Measurements from ENCODE around the gene RUVBL1. TPM values are rescaled to one million over a fixed set of nuclear protein-coding genes. Genes with fewer than 3 reads are reported as not detected.

Gene RUVBL1
- total and polyA plus RNA-seq, 2 of the 4 experiments (the other 2 are of a cell fraction): 68.7 to 83.3 TPM

DNA sequence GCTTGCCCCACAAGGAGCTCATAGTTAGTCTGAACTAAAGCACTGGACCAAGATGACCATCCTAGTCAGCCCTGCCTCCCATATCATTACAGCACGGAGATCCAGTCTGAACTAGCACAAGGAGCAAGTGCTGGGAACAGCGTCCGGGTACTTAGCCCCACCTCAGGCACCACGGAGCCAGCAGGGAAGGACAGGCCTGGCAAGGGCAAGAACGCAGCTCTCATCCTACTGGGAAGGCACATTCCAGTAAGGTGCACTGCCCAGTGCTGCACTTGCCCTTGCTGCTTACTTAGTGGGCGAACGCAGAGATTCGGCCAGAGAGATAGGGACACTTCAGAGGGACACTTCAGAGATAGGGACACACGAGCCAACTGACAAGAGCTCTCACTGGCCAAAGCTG, 43.8 kb downstream of the RUVBL1 start:
- Histone ChIP-seq H3K4me2 (ENCODE audit: low read depth, low read length) (0 out of 2 replicates have a peak overlapping the region, but pooled peaks have one; percentile 2), H3K9me1 (ENCODE audit: insufficient read depth, low read length) (peaks cover 28% of the 10 kb centered on the region), H3K9ac (ENCODE audit: low read depth, low read length) (no peak overlapping the region), H2BK15ac (ENCODE audit: low read depth, low read length) (peak overlapping the region; percentile 16; the same call in 2 of the 3 replicates), H3K4me3 (ENCODE audit: insufficient read depth, low read depth, low read length) (no peak overlapping the region), H2BK20ac (ENCODE audit: low read depth, low read length) (peak overlapping the region; percentile 81), H4K20me1 (ENCODE audit: insufficient read depth, low read length) (peaks cover 28% of the 10 kb centered on the region), H2AK5ac (ENCODE audit: low read depth, low read length) (peak overlapping the region; percentile 85), H4K5ac (ENCODE audit: low read depth, low read length) (peak overlapping the region; percentile 31), H3K27ac (ENCODE audit: insufficient read depth, low read length) (peak overlapping the region; percentile 59; the same call in 1 of the 2 replicates), H2BK5ac (ENCODE audit: low read depth, low read length, poor library complexity, severe bottlenecking) (peak overlapping the region; percentile 77), H3K23ac (ENCODE audit: low read depth, low read length) (peak overlapping the region; percentile 32; the same call in 1 of the 2 replicates), H4K91ac (ENCODE audit: insufficient read depth, low read depth, low read length) (peak overlapping the region; percentile 63), H3K9me3 (ENCODE audit: control insufficient read depth, insufficient read depth, low read length) (no peaks in the 10 kb centered on the region), H2AK9ac (replicated peaks; ENCODE audit: low read depth, low read length, poor library complexity) (no peak overlapping the region), H3K56ac (ENCODE audit: extremely low read depth, insufficient read depth, low read length) (no peak overlapping the region), H3K36me3 (ENCODE audit: control insufficient read depth, insufficient read depth, low read length) (peaks cover 3% of the 10 kb centered on the region; the same call in 1 of the 2 replicates), H3K4me1 (ENCODE audit: control insufficient read depth, insufficient read depth, low read length) (peaks cover 38% of the 10 kb centered on the region), H3K79me1 (ENCODE audit: low read depth in 1 of 2, low read length in 2 of 2) (peaks cover 5 to 40% of the 10 kb centered on the region in 2 experiments; a peak in 2 of 4 replicates), H3K4ac (ENCODE audit: low read depth, low read length) (peak overlapping the region; percentile 85), H2BK120ac (ENCODE audit: low read depth, low read length) (peak overlapping the region; percentile 74), H3K27me3 (ENCODE audit: control insufficient read depth, insufficient read depth, low read length) (no peaks in the 10 kb centered on the region), H3K14ac (replicated peaks; ENCODE audit: low read depth, low read length) (peak overlapping the region; percentile 75), H3K18ac (ENCODE audit: low read depth, low read length) (peak overlapping the region; percentile 49), H2AFZ (replicated peaks; ENCODE audit: low read length, poor library complexity) (no peak overlapping the region), H4K8ac (ENCODE audit: low read depth in 2 of 2, low read length in 2 of 2) (peak overlapping the region in 1 of 2 experiments; percentile 56; a peak in 3 of 4 replicates)
- ChIA-PET CTCF (no interaction called here), POLR2A (ENCODE audit: unreplicated experiment) (no interaction called here)
- BruUV-seq (replicated peaks): no TSS peak
- dilution Hi-C loops (cut with HindIII; ENCODE audit: low sequenced_read_pairs, unreplicated experiment): no loop called here
- in situ Hi-C loops (cut with MboI; ENCODE audit: low sequenced_read_pairs): loop anchor here (10.0 kb wide), 1 partner anchor 45 kb away; the partner anchor contains the start of gene RUVBL1
- DNase-seq: no peak
- 88% methylated on average over 5 of the region's 9 CpGs; no CpG with 5 or more reads in 1 of the 2 experiments for WGBS, 2 experiments (ENCODE audit: extremely low coverage in 2 of 2, insufficient read length in 1 of 2)
- ATAC-seq (ENCODE audit: low read depth): no peak; the same call in 1 of the 2 replicates
- intact Hi-C loops (cut with micrococcal nuclease): loop anchor here (5.0 to 10.0 kb wide), 3 partner anchors 55 to 502 kb away; no protein-coding TSS in a partner anchor
- no peak for TF ChIP-seq NFE2L2 (IDR thresholded peaks at IDR 0.05; ENCODE audit: low read depth, low read length)
- TF ChIP-seq SMC3 (IDR thresholded peaks at IDR 0.05; ENCODE audit: low read depth, low read length): no peak
- TF ChIP-seq FOS (IDR thresholded peaks at IDR 0.05; ENCODE audit: low read depth, low read length): no peak
- TF ChIP-seq CEBPB (IDR thresholded peaks at IDR 0.05; ENCODE audit: low read depth, low read length): no peak
- no peak for TF ChIP-seq BHLHE40 (IDR thresholded peaks at IDR 0.05; ENCODE audit: low read depth, low read length)
- no peak for TF ChIP-seq MXI1 (IDR thresholded peaks at IDR 0.05; ENCODE audit: borderline replicate concordance, low read depth, low read length)
- TF ChIP-seq, protein P1, sequence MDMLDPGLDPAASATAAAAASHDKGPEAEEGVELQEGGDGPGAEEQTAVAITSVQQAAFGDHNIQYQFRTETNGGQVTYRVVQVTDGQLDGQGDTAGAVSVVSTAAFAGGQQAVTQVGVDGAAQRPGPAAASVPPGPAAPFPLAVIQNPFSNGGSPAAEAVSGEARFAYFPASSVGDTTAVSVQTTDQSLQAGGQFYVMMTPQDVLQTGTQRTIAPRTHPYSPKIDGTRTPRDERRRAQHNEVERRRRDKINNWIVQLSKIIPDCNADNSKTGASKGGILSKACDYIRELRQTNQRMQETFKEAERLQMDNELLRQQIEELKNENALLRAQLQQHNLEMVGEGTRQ (IDR thresholded peaks at IDR 0.05; ENCODE audit: low read depth, low read length): no peak
- no peak for TF ChIP-seq POLR2A (IDR thresholded peaks at IDR 0.05; ENCODE audit: low read depth, low read length)
- no peak for TF ChIP-seq MAZ (IDR thresholded peaks at IDR 0.05; ENCODE audit: borderline replicate concordance, low read depth, low read length)
- no peak for TF ChIP-seq RFX5 (IDR thresholded peaks at IDR 0.05; ENCODE audit: low read depth, low read length)

Measured in IMR-90 (cell line).